ENCODE data around the gene DHX40.
A peak's percentile ranks its signal among the peaks of the same experiment; 100 is the strongest.
"Not testable (repeated sequence)": the region's sequence is repeated elsewhere in the genome, so short reads cannot be mapped to it uniquely, and the experiment has no call there.

The DHX40 gene

DNA sequence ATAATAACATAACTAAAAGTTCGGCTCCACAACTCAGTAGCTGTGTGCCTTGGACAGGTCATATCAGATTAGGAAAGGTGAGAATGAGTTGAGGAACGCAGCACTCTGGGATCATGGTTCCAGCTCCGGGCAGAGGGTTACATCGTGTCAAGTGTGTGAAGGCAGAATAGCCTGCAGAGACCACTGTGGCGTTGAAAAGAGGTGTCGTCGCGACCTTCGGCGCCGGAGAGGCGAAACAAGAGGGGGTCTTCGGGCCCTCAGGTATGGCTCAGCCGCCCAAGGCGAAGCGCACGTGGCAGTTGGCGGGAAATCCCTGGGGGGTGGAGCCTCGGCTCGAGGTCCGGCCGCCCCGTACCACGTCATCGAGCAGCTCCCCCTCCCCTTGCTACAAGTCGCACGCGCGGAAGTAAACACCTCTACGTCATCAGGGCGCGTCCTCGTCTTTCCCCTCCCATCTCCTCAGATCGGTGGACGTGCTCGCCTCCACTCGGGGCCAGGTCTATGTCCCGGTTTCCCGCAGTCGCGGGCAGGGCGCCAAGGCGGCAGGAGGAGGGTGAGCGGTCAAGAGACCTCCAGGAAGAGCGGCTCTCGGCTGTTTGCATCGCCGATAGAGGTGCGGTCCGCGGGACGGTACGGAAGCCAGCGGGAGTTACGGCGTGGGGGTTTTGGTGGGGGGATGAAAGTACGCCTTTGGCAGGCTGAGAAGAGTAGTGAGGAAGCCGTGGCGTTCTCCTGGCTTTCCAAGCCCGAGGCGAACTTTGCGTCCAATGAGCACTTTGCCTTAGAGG, at the start of gene DHX40:
TSS of gene DHX40 (plus strand) at position 440 of the 788 bp plus-strand sequence. CDS start at position 502, 62 bp downstream.
- peak; percentile 93 for DNase-seq (ENCODE audit: low spot score)

GRCh38 chr17:59516451-59516850, 49.0 kb upstream of the DHX40 start:
- peak; percentile 67 for DNase-seq (ENCODE audit: low spot score)

DNA sequence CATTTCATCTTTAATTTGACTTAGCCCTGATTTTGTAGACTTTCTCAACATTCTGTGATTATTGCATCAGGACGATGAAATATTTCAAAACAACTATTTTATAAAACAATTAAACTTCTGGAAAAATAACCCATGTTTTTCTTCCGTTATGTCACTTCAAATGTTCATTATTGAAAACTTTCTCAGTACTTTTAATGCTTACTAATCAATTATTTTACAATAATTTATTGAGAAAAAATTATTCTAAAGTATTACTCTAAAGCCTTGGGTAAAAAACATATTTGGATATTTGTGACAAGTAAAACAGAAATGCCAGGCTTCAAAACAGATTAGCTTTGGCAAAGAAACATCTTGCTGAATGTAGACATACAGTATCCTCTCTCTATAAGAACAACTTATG, 46.3 kb upstream of the DHX40 start:
- DNase-seq (ENCODE audit: low spot score): no peak

DNA sequence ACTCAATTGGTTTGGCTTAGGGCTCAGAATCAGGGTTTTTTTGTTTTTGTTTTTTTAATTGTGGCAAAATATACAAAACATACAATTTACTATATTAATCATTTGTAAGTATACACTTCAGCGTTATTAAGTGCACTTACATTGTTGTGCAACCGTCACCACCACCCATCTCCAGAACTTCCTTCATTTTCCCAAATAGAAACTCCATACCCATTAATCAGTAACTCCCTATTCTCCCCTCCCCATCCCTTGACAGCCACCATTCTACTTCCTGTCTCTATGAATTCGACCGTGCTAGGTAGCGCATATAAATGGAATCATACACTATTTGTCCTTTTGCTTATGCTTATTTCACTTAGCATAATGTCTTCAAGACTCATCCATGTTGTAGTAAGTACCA, 45.2 kb upstream of the DHX40 start:
- no peak for DNase-seq (ENCODE audit: low spot score)

DNA sequence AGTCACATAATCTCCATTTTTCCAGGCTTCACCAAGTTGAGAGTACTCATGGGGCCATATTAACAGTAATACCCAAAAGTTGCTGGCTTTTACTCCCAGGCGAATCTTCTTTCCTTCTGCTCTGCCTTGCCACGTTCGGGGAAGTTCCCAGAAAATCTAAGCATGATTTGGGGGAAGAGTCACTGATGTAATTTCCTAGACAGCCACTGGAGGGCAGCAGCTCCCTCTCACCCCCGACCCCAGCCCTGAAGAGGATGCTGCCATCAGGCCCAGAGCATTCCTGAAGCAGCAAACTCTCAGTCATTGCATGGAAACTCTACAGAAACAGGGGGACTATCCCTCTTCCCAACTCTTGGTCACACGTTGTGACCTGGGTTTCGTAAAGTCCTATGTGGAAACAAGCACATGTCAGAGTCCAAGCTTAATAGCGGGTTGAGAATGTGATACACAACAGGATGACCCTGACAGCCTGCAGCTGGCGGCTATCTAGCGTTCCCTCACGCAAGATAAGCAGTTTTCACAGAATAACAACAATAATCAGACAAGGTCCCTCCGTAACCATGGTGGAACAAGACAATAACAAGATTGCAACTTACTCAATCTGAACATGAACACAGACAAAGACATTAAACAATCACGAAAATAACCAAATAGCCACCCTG, 43.8 kb upstream of the DHX40 start:
- DNase-seq (ENCODE audit: low spot score): peak; percentile 57

- DNase-seq (ENCODE audit: low spot score): not testable (repeated sequence)
Observed at GRCh38 chr17:59524930-59525329, 40.5 kb upstream of the DHX40 start.

- DNase-seq (ENCODE audit: low spot score): no peak
Observed at GRCh38 chr17:59525668-59526067, 39.7 kb upstream of the DHX40 start.

DNA sequence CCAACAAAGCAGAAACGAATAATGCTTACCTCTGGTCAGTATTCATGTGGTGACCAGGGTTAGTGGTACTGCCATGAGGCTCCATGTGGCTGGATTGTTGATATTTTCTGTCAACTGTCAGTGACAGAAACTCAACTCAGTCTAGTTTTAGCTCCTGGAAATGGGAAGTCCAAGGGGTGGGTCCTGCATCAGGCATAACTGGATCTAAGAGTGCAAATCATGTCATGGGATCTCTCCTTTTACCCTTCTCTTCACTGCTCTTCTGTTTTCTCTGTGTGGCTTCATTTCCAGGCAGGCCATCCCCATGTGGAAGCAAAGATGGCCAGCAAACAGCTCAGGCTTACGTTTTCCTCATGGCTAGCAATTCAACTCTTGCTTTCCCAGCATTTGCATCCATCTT, 39.0 kb upstream of the DHX40 start:
- DNase-seq (ENCODE audit: low spot score): no peak

GRCh38 chr17:59527325-59527917, 38.0 kb upstream of the DHX40 start:
- DNase-seq (ENCODE audit: low spot score): peak; percentile 42

GRCh38 chr17:59527931-59528330, 37.5 kb upstream of the DHX40 start:
- DNase-seq (ENCODE audit: low spot score): peak; percentile 26

DNA sequence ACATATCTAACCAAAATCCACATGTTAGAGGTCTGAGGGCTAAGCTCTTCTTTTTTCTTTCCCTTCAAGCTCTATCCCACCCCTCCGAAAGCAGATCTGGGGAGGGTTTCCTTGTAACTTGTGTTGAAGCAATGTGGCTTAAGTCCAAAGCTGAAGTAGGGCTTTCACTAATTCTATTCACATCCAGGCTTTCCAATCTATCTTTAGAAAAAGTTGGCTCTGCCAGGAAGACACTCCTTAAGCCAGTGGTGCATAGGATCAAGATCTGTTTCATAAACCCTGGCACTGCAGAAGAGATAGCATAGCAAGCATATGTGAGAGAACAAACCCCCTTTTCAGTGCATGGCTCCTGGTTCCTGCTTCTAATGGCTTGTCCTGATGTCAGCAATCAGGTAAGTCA, 34.9 kb upstream of the DHX40 start:
- DNase-seq (ENCODE audit: low spot score): no peak

DNA sequence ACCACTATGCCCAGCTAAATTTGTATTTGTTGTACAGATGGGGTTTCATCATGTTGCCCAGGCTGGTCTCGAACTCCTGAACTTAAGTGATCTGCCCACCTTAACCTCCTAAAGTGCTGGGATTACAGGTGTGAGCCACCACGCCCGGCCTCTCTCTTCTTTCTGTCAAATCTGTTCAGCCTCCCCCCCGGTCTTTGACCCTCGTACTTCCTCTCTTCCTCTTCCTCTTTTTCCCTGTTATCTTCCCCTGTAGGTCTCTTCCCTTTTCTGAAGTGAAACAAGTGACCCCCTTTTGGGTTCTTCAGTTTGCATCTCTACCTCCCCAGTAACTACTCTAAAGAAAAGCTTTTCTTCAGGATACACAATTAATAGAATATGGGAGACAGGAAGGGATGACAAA, 31.7 kb upstream of the DHX40 start:
- DNase-seq (ENCODE audit: low spot score): no peak

DNA sequence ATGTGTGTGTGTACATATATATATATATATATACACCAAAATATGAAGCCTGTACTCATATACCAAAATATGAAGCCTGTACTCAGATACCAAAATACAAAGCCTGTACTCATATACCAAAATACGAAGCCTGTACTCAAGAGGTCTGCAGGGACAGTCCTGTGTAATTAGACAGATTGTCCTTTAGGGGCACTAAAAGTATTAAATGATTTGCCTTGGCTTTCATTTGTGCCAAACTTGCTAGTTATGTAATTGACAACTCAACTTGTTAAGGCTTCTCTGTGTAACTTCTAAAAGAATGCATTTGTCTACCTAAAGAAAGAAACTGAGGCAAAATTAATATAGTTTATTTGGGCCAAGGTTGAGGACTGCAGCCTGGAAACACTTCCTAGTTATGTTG, 30.8 kb upstream of the DHX40 start:
- DNase-seq (ENCODE audit: low spot score): no peak

GRCh38 chr17:59538195-59538909, 27.1 kb upstream of the DHX40 start:
- DNase-seq (ENCODE audit: low spot score): no peak

DNA sequence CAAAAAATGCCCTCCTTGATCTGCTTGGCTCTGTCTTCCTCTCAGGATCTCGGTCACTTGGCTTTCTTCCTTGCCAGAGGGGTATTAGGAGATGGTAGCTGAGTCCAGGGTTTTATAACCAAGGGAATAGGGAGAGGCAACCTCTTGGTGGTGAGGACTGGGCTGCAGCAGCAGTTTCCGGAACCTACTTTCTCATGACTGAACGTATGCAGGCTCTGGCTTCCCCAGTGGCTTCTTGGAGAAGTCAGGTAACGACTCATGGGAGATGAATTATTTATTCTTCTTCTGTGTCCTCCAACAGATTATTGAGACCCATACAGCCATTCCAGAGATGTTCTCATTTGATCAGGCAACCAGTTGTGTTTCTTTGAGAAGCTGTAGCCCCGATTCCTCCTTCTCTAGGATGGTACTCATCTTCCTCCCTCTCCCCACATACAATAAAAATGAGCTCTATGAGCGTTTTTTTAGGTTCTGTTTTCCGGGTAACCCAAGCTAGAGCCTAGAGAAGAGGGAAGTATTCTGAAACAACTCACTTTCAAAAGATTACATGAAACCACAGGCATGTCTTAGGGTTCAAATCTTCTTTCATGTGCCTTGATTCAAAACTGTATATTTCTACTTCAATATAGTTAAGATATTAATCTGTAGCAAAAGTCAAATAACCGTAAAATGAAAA, 22.3 kb upstream of the DHX40 start:
- no peak for DNase-seq (ENCODE audit: low spot score)

GRCh38 chr17:59545942-59546341, 19.5 kb upstream of the DHX40 start:
- no peak for DNase-seq (ENCODE audit: low spot score)

GRCh38 chr17:59547131-59547915, 18.1 kb upstream of the DHX40 start:
- no peak for DNase-seq (ENCODE audit: low spot score)

DNA sequence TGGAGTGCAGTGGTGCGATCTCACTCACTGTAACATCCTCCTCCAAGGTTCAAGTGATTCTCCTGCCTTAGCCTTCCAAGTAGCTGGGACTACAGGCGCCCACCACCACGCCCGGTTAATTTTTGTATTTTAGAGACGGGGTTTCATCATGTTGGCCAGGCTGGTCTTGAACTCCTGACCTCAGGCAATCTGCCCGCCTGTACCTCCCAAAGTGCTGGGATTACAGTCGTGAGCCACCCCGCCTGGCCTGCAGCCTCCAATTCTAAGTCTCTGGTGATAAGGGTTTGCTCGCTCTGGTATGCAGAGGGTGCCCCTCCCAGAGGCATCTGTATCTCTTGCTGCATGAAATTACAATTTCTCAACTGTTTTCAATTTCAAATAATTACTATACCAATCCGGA, 16.4 kb upstream of the DHX40 start:
- not testable (repeated sequence) for DNase-seq (ENCODE audit: low spot score)

DNA sequence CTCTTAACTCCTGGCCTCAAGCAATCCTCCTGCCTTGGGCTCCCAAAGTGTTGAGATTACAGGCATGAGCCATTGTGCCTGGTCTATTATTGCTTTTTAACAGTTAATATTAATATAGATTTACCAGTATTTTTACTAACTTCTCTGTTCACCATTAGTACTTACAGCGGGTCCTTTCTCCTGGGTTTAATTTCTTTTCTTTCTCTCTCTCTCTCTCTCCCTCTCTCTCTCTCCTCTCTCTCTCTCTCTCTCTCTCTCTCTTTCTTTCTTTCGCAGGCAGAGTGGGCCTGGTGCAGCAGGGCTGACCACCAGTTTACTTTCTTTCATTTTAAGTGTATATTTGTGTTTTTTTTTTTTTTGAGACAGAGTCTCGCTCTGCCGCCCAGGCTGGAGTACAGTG, 14.7 kb upstream of the DHX40 start:
- DNase-seq (ENCODE audit: low spot score): no peak

GRCh38 chr17:59558039-59558438, 7.4 kb upstream of the DHX40 start:
- no peak for DNase-seq (ENCODE audit: low spot score)

DNA sequence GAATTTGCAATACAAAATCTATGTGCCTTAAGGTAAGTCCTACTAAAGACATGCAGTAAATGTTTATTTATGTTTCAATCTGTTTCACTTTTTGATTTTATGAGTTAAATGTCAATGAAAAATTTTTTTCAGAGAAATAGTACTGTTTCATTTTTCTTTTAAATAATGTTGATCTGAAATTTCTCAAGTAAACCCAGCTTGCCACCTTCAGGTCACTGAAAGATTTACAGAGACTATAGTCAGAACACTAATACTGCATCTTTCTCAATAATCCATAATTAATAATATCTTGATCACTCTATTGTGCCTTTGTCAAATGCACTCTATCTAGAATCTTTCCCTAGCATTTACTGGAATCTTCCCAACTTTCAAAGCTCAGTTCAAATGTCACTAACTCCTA, 6.5 kb upstream of the DHX40 start:
- peak; percentile 16 for DNase-seq (ENCODE audit: low spot score)

All from cerebellar cortex (tissue), 1 donor.